ENCODE measurements around the gene KLHL26.
"Not testable (repeated sequence)": the region's sequence is repeated elsewhere in the genome, so short reads cannot be mapped to it uniquely, and the experiment has no call there.

KLHL26 gene

GRCh38 chr19:18600692-18601397, 36.0 kb upstream of the KLHL26 start:
- DNase-seq (ENCODE audit: low spot score), result not testable (repeated sequence)

DNA sequence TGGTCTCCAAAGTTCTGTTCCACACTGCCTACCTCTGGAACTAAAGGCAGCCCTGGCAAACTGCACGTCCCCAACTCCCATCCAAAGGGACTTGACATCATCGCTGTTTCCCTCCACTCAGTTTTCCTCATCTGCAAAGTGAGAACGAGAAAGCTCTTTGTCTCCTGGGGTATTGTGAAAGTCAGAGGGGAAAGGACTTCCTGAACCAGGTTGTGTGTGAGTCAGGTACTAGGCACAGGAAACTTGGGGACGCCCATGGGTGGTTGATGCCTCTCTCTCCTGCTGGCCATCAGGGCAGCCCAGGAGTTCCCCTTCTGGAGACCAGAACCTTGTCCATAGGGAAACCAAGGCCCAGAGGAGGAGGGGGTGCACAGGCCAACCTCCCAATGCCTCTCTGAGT, 35.0 kb upstream of the KLHL26 start:
- no peak for DNase-seq (ENCODE audit: low spot score)

- DNase-seq (ENCODE audit: low spot score), result peak; percentile 70
Observed at GRCh38 chr19:18603255-18603957, 33.4 kb upstream of the KLHL26 start.

DNA sequence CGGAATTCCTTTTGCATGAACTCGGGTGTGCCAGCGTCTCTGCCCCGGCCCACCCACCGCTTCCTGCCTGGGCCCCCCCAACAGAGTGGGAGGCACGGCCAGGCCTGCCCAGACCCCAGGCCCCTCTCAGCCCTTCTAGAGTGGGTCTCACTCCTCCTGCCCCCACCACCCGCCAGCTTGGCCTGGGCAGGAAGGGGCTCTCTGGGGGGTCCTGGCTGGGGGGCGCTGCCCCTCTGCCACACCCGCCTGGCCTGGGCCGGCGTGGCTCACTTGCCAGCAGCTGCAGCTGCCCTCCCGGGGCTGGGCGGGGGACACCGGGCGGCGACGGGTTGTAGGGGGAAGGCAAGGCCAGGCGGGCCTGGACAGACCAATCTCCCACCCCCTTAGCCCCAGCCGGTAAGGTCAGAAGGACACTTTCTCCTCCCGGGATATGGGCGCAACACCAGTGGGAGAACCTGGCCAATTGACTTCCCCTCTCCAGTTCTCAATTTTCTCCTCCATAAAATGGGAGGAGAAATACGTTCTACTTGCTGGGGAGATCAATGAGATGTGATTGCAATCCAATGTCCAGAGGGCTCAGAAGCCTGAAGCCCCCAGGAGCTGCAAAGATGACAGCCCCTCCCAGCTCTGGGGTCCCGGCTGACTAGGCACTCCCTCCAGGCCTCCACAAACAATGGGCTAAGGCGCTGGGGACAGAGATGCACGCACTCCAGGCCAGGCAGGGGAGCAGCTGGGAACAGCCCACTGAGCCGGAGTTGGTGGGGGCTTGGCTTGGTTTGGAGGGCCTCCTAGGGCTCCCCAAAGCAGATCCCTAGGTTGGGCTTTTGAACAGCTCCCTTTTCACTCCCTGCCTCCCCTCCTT, 32.6 kb upstream of the KLHL26 start:
- no peak for DNase-seq (ENCODE audit: low spot score)

DNA sequence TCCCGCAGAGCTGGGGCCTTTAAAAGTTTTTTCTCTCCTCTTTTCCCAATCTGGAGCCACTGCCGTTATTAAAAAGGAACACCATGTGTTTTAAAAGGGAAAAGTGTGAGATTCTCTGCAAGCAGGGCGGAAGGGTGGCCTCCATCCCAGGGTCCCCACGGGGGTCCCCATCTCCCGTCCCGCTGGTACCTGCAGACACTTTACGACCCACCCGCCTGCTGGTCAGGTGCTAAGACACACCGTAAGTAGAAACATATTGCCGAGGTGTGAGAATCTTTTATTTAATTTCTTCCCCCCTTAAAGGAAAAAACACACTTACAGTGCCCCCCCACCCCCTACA, 32.0 kb upstream of the KLHL26 start:
- no peak for DNase-seq (ENCODE audit: low spot score)

DNA sequence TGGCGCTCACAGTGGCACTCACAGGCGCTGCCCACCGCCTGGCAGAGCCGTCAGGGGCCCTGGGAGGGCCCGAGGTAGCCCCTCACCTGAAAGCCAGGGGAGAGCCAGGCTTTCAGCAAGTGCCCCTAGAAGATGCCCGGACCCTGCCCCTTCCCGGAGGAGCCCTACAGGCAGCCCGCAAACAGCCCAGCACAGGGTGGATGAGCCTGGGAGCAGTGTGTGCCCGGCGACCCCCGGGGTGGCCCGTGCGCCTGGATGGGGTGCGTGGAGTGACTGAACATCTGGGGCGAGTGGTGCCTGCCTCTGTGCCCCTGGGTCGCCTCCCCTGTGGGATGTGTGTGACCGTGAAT, 31.7 kb upstream of the KLHL26 start:
- DNase-seq (ENCODE audit: low spot score), result no peak

GRCh38 chr19:18605546-18606280, 31.1 kb upstream of the KLHL26 start:
- DNase-seq (ENCODE audit: low spot score), result no peak

DNA sequence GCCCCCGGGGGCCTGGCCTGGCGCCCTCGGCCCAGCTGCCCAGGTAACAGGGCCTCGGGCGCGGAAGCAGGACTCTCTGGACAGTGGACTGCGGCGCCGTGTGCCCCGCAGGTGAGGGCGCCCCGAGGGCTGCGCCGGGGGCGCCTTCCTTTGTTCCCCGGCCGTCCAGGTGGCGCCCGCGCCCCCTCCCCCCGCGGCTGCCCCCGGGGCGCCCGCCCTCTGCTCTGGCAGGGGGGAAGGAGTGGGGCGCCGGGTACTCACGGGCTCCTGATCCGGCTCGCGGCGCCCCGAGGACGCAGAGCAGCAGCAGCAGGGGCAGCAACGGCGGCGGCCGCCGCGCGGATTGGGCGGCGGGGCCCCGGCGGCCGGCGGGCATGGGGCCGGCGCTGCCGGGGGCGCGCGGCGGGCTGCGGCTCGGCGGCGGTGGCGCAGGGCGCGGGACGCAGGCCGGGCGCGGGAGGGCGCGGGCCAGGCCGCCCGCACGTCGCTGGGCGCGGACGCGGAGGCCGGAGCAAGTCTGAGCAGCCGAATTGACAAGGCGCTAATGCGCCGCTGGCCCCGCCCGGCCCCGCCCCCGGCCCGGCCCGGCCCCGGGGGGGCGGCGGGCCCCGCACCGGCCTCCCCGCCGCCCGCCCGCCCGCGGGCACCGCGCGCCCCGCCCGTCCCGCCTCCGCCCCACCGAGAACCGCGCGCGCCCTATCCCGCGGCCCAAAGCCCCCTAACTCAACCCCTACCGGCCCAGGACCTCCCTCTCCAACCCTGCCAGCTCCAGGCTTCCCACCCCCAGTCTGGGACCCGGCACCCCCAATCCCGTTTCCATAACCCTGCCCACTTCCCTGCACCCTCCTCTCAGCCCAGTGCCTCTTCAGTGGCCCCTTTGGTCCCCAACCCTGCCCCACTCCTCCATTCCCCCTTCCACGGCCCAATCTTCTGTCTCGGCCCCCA, 30.3 kb upstream of the KLHL26 start, which contains the start of gene CRLF1:
Gene CRLF1 (minus strand): TSS at position 519 of the 945 bp plus-strand sequence. CDS start 143 bp downstream, at position 376.
- no peak for DNase-seq (ENCODE audit: low spot score)

DNA sequence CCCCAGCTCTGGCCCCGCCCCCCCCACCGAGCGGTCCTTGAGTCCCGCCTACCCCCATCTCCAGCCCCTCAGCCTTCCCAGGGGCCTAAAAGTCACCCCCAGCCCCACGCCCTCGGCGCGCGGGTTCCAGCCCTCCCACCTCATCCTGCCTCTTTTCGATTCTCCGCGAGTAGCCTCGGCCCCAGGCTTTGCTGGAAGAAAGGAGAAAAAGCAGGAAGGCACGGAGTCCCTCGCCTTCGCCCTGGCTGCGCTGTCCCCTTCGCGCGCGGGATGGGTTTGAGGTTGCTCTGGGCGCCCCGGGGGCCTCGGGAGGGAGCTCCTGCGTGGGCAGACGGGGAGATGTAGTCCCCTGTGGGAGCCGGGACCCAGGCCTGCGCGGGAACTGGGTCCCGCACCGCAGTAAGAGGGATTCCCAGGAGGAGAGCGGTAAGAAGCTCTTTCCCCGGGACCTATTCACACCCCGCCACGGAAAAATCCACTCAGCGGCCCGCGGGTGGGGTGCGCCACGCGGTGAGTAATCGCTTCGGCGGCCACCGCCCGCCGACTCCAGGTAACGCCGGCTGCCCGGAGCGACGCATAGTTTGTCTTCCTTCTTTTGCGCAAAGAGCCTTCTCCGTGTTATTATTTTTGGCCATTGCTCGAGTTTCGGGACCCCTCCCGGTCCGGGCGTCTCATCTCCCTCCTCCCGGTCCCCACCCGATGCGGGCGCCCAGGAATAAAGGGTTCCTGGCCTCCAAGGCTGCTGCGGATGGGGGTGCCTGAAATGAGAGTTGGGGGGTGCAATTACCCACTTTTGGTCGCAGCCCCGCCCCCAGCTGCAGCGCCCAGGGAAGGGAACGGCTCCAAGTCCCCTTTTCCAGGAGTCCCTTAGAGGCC, 29.4 kb upstream of the KLHL26 start:
- DNase-seq (ENCODE audit: low spot score), result no peak

DNA sequence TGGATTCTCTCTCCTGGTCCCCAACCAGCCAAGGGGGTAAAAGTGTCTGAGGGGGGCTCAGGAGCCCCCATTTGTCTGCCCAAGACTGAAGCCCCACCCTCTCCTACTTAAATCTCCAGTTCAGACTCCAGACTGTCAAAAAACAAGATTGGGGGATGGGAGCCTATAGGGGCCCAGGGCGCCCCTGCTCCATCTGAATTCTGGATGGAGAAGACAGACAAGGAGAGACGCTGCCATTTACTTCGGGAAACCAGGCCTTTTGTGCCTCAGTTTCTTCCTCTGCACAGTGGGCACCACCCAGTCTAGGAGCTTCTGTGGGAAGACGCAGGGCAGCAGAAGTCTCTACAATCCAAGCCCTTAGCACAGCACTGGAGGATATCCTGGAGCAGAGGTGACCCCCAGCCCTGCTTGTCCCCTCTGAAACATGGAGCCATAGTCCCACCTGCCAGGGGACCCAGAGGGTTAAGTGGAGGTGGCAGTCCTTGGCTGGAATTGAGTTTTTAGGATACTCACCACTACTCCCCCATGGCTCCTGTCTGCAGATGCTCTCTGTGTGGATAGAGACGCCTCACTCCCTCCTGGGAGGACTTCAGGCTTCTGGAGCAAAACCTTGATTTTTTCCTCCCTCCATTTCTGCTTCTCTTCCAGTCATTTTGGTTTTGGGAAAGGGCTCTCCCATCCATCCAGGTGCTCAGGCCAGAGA, 28.6 kb upstream of the KLHL26 start:
- no peak for DNase-seq (ENCODE audit: low spot score)

GRCh38 chr19:18608805-18609716, 27.8 kb upstream of the KLHL26 start:
- DNase-seq (ENCODE audit: low spot score), result no peak

DNA sequence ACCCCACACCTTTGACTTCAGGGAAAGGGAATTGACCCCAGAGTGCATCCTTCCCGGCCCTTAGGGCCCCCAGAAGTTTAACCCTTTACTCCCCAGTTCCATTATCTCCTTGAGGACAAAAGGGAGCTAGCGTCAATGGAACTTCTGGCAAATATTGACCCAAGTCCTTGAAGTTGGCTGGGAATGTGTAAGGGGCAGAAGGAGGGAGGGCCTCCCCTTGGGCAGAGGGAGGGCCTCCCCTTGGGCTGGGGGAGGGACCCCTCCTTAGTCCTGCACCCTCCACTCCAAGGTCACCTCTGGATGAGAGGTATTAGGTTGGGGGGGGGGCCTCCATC, 27.1 kb upstream of the KLHL26 start:
- DNase-seq (ENCODE audit: low spot score), result no peak

DNA sequence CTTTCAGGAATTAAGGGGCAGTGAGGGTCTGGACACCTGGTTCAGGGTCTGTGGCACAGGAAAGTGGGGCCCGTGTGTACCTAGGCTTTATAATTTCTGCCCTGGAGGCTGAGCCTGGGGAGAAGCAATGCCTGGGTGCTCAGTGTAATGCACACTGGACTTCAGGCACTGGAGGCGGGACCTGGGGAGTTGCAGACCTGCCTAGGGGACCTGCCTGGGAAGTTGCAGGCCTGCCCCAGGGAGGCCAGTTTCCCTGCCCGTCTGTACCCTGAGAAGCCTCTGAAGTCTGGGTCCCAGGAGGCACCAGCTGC, 26.6 kb upstream of the KLHL26 start:
- no peak for DNase-seq (ENCODE audit: low spot score)

DNA sequence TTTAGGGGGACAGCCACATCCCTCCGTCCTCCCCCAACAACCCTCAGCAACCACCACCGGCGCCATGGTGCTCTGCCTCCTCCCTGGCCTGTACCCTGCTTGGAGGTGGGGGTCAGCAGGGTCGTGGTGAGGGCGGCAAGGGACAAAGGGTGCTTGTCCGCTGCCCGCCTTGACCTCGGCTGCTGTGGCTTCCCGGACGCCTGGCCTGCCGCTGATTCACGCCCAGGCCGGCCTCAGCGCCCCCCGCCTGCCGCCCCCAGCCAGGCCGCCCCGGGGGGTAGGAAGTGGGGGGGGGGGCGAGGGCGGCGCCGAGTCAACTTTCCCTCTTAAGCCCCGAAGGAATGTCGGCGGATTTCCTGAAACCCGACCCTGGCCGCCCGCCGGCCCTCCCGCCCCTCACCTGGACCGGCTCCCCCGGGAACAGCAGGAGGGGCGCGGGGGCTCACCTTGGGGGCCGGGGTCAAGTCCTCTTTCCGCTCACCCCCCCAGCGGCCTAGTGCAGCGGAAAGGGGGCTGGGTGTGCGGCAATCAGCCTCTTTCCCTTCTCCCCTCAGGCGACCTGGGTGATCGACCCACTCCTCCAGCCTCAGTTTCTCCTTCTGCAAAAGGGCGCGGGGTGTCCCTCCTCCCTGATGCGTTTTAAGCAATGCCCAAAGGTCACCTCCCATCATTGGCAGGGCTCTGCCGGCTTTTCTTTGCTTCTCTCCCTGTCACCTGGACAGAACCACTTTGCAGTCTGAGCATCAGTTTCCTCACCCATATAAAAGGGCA, 26.1 kb upstream of the KLHL26 start:
- no peak for DNase-seq (ENCODE audit: low spot score)

- no peak for DNase-seq (ENCODE audit: low spot score)
Observed at GRCh38 chr19:18611327-18612050, 25.3 kb upstream of the KLHL26 start.

DNA sequence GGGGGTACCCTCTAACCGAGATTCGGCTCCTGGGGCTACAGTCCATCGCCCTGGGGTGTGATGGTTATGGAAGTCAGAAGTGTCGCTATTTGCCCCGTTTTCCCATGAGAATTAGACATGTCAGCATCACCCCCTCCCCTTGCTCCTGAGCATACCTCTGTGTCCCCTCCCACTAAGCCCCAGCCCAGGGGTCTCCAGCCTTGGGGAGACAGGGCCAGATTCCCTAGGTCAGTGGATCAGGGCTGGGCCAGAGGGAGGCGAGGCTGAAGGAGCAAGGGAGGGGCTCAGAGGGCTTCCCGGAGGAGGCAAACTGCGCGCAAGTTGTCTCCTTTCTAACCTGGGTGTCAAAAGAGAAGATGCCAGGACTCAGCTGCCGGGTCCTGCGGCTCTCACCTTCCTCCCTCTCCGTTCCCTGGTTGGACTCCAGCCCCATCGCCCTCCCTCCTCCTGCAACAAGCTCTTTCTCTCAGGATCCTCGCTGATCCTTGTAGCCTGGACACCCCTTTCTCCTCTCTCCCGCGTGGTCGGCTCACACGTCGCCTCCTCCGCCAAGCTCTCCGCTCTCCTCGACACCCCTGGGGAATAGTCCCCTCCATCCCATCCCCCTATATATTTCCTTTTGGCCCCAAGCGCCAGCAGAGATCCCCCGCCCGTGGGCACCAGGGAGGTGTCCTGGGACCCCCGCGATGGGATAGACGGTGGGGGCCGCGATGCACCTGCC, 24.6 kb upstream of the KLHL26 start:
- no peak for DNase-seq (ENCODE audit: low spot score)

Data from AG20443 (cell line).